Measurements from ENCODE around the gene SLC9A9.

The SLC9A9 gene

GRCh38 chr3:143573610-143574303 is 274.5 kb downstream of the SLC9A9 start:
- in situ Hi-C loops (cut with HindIII; ENCODE audit: low sequenced_read_pairs): no loop called here

- in situ Hi-C loops (cut with HindIII; ENCODE audit: low sequenced_read_pairs): no loop called here
Measured at GRCh38 chr3:143571548-143571947, 276.7 kb downstream of the SLC9A9 start.

- in situ Hi-C loops (cut with HindIII; ENCODE audit: low sequenced_read_pairs): no loop called here
Measured at GRCh38 chr3:143567823-143568222, 280.4 kb downstream of the SLC9A9 start.

GRCh38 chr3:143565951-143566350 is 282.3 kb downstream of the SLC9A9 start:
- in situ Hi-C loops (cut with HindIII; ENCODE audit: low sequenced_read_pairs): no loop called here

- in situ Hi-C loops (cut with HindIII; ENCODE audit: low sequenced_read_pairs): no loop called here
Measured at GRCh38 chr3:143563786-143564185, 284.5 kb downstream of the SLC9A9 start.

- in situ Hi-C loops (cut with HindIII; ENCODE audit: low sequenced_read_pairs): no loop called here
Measured at GRCh38 chr3:143562789-143563188, 285.5 kb downstream of the SLC9A9 start.

GRCh38 chr3:143559296-143559695 is 289.0 kb downstream of the SLC9A9 start:
- in situ Hi-C loops (cut with HindIII; ENCODE audit: low sequenced_read_pairs): no loop called here

GRCh38 chr3:143552851-143553250 is 295.4 kb downstream of the SLC9A9 start:
- in situ Hi-C loops (cut with HindIII; ENCODE audit: low sequenced_read_pairs): no loop called here

GRCh38 chr3:143551761-143552160 is 296.5 kb downstream of the SLC9A9 start:
- in situ Hi-C loops (cut with HindIII; ENCODE audit: low sequenced_read_pairs): no loop called here

GRCh38 chr3:143548861-143549497 is 299.3 kb downstream of the SLC9A9 start:
- in situ Hi-C loops (cut with HindIII; ENCODE audit: low sequenced_read_pairs): no loop called here

- in situ Hi-C loops (cut with HindIII; ENCODE audit: low sequenced_read_pairs): no loop called here
Measured at GRCh38 chr3:143548393-143548792, 299.9 kb downstream of the SLC9A9 start.

- in situ Hi-C loops (cut with HindIII; ENCODE audit: low sequenced_read_pairs): no loop called here
Measured at GRCh38 chr3:143538577-143538981, 309.7 kb downstream of the SLC9A9 start.

GRCh38 chr3:143538061-143538460 is 310.2 kb downstream of the SLC9A9 start:
- in situ Hi-C loops (cut with HindIII; ENCODE audit: low sequenced_read_pairs): no loop called here

- in situ Hi-C loops (cut with HindIII; ENCODE audit: low sequenced_read_pairs): no loop called here
Measured at GRCh38 chr3:143536817-143537535, 311.3 kb downstream of the SLC9A9 start.

- in situ Hi-C loops (cut with HindIII; ENCODE audit: low sequenced_read_pairs): no loop called here
Measured at GRCh38 chr3:143535994-143536784, 312.1 kb downstream of the SLC9A9 start.

GRCh38 chr3:143533391-143533790 is 314.9 kb downstream of the SLC9A9 start:
- in situ Hi-C loops (cut with HindIII; ENCODE audit: low sequenced_read_pairs): no loop called here

- in situ Hi-C loops (cut with HindIII; ENCODE audit: low sequenced_read_pairs): no loop called here
Measured at GRCh38 chr3:143532091-143532490, 316.2 kb downstream of the SLC9A9 start.

GRCh38 chr3:143531101-143531500 is 317.2 kb downstream of the SLC9A9 start:
- in situ Hi-C loops (cut with HindIII; ENCODE audit: low sequenced_read_pairs): no loop called here

GRCh38 chr3:143529798-143530197 is 318.5 kb downstream of the SLC9A9 start:
- in situ Hi-C loops (cut with HindIII; ENCODE audit: low sequenced_read_pairs): no loop called here

GRCh38 chr3:143529018-143529478 is 319.2 kb downstream of the SLC9A9 start:
- in situ Hi-C loops (cut with HindIII; ENCODE audit: low sequenced_read_pairs): no loop called here

GRCh38 chr3:143526011-143526545 is 322.2 kb downstream of the SLC9A9 start:
- in situ Hi-C loops (cut with HindIII; ENCODE audit: low sequenced_read_pairs): no loop called here
